C4-2B (cell line): ENCODE data around the gene DRC3.

Experiments
- ZFX ChIP-seq: fragments of 450-650 bp; IDR thresholded peaks from 2 replicates; pipeline ENCODE4 v1.6.1; 2017
- TF ChIP-seq, protein P1 (sequence below): fragments of 450-650 bp; conservative IDR thresholded peaks from 2 replicates; pipeline ENCODE4 v1.5.1; 2017; ENCODE audit warnings: mild to moderate bottlenecking

DNA sequence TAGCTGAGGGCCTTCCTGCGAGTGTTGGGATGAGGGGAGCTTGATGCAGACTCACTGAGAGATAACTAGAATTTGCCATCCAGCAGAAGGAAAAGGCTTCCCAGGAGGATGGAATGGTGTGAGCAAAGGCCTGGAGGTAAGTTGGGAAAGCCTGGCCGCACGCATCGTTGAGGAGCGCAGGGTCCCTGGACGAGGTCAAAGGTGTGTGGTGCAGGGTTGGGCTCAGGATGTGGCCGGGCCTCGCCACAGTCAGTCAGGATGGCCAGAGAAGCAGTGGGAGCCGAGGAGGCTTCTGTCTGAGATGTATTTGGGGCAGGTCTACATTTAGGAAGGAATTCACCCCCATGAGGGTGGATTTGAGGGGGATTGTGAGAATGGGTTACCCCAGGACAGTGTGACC is 16.4 kb downstream of the DRC3 start:
- TF ChIP-seq, protein P1, sequence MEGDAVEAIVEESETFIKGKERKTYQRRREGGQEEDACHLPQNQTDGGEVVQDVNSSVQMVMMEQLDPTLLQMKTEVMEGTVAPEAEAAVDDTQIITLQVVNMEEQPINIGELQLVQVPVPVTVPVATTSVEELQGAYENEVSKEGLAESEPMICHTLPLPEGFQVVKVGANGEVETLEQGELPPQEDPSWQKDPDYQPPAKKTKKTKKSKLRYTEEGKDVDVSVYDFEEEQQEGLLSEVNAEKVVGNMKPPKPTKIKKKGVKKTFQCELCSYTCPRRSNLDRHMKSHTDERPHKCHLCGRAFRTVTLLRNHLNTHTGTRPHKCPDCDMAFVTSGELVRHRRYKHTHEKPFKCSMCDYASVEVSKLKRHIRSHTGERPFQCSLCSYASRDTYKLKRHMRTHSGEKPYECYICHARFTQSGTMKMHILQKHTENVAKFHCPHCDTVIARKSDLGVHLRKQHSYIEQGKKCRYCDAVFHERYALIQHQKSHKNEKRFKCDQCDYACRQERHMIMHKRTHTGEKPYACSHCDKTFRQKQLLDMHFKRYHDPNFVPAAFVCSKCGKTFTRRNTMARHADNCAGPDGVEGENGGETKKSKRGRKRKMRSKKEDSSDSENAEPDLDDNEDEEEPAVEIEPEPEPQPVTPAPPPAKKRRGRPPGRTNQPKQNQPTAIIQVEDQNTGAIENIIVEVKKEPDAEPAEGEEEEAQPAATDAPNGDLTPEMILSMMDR: no peak
- no peak for TF ChIP-seq ZFX
